ENCODE results near the gene SLC17A4.
"Not testable (repeated sequence)": the region's sequence is repeated elsewhere in the genome, so short reads cannot be mapped to it uniquely, and the experiment has no call there.

SLC17A4 gene

GRCh38 chr6:25754535-25754934, at the start of gene SLC17A4:
Gene SLC17A4 (plus strand): TSS chr6:25754742. CDS start chr6:25761963, 7,221 bp downstream.
- DNase-seq, result no peak

- DNase-seq, result no peak
These were observed 48.1 kb upstream of the SLC17A4 start for GRCh38 chr6:25706314-25707014.

GRCh38 chr6:25709761-25710160, 44.8 kb upstream of the SLC17A4 start:
- no peak for DNase-seq

GRCh38 chr6:25710287-25710686, 44.3 kb upstream of the SLC17A4 start:
- no peak for DNase-seq

GRCh38 chr6:25713824-25714223, 40.7 kb upstream of the SLC17A4 start:
- no peak for DNase-seq

- DNase-seq, result no peak
These were observed 39.8 kb upstream of the SLC17A4 start for GRCh38 chr6:25714765-25715164.

GRCh38 chr6:25715794-25716193, 38.7 kb upstream of the SLC17A4 start:
- DNase-seq, result no peak

GRCh38 chr6:25717866-25718740, 36.4 kb upstream of the SLC17A4 start:
- DNase-seq, result no peak

GRCh38 chr6:25726122-25726911, 28.2 kb upstream of the SLC17A4 start:
- no peak for DNase-seq

- no peak for DNase-seq
These were observed 27.5 kb upstream of the SLC17A4 start for GRCh38 chr6:25727028-25727427.

GRCh38 chr6:25730907-25731306, 23.6 kb upstream of the SLC17A4 start:
- no peak for DNase-seq

GRCh38 chr6:25731721-25732120, 22.8 kb upstream of the SLC17A4 start:
- DNase-seq, result no peak

GRCh38 chr6:25732468-25733198, 21.9 kb upstream of the SLC17A4 start:
- no peak for DNase-seq

GRCh38 chr6:25735261-25735660, 19.3 kb upstream of the SLC17A4 start:
- DNase-seq, result no peak

- no peak for DNase-seq
These were observed 10.7 kb upstream of the SLC17A4 start for GRCh38 chr6:25743868-25744267.

GRCh38 chr6:25745836-25746235, 8.7 kb upstream of the SLC17A4 start:
- DNase-seq, result no peak

- DNase-seq, result no peak
These were observed 7.6 kb upstream of the SLC17A4 start for GRCh38 chr6:25746968-25747367.

- DNase-seq, result no peak
These were observed 7.1 kb upstream of the SLC17A4 start for GRCh38 chr6:25747477-25747876.

- no peak for DNase-seq
These were observed 6.5 kb upstream of the SLC17A4 start for GRCh38 chr6:25748049-25748448.

- not testable (repeated sequence) for DNase-seq
These were observed 5.7 kb upstream of the SLC17A4 start for GRCh38 chr6:25748601-25749517.

GRCh38 chr6:25749837-25750236, 4.7 kb upstream of the SLC17A4 start:
- DNase-seq, result no peak

- no peak for DNase-seq
These were observed 3.6 kb upstream of the SLC17A4 start for GRCh38 chr6:25750906-25751305.

All from stimulated activated CD4-positive, alpha-beta T cell treated with anti-CD3 and anti-CD28 coated beads, Interleukin-4, amount 100 ng/mL, for 1 hour (primary cell).